Activated T-cell treated with anti-CD3 and anti-CD28 coated beads, Interleukin-2, amount 50 U/mL, for 72 hours (primary cell): Measurements from ENCODE around the gene SNORC. TPM values are rescaled to one million over a fixed set of nuclear protein-coding genes. Genes with fewer than 3 reads are reported as not detected.
A peak's percentile ranks its signal among the peaks of the same experiment; 100 is the strongest.

Source experiments
- ATAC-seq, 2 donors: fragments of 150-1000 bp; cut with Tn5 transposase; replicated peaks in 1 of 2; 2 replicates each; pipeline ENCODE4 v1.10.0; 2021; ENCODE audit warnings: moderate library complexity in 2 of 2, mild to moderate bottlenecking in 1 of 2
- DNase-seq, 2 donors: peaks; one replicate each; pipeline ENCODE4 v3.0.0; 2021 to 2022; ENCODE audit warnings: mixed read lengths in 1 of 2
- H3K27ac Mint-ChIP-seq: one replicate; pipeline ENCODE4 v1.8.0; 2022; ENCODE audit warnings: mild to moderate bottlenecking, moderate library complexity, mixed read lengths
- H3K27me3 Mint-ChIP-seq: one replicate; pipeline ENCODE4 v1.8.0; 2022; ENCODE audit warnings: low read depth, mixed read lengths
- H3K36me3 Mint-ChIP-seq, 2 donors: one replicate each; pipeline ENCODE4 v1.8.0; 2022; ENCODE audit warnings: mixed read lengths in 2 of 2, mild to moderate bottlenecking in 1 of 2; ENCODE audit not compliant: insufficient read depth in 2 of 2
- H3K4me1 Mint-ChIP-seq: one replicate; pipeline ENCODE4 v1.8.0; 2022; ENCODE audit warnings: low read depth, mixed read lengths
- H3K4me3 Mint-ChIP-seq, 2 donors: one replicate each; pipeline ENCODE4 v1.8.0; 2022; ENCODE audit warnings: mild to moderate bottlenecking in 2 of 2, mixed read lengths in 2 of 2, moderate library complexity in 2 of 2
- H3K9me3 Mint-ChIP-seq, 2 donors: one replicate each; pipeline ENCODE4 v1.8.0; 2022; ENCODE audit warnings: mixed read lengths in 2 of 2
- total RNA-seq, 2 donors: library from RNA; stranded (reverse); gene quantifications; one replicate each; pipeline ENCODE4 v1.2.3, GENCODE V29; 2022

SNORC gene
- total RNA-seq, 2 donors from 2014 or later, result 4.0 to 4.1 TPM

GRCh38 chr2:232911712-232912277, 41.7 kb downstream of the SNORC start:
- Mint-ChIP-seq H3K36me3 (peaks cover 6 to 11% of the 10 kb centered on the region in 2 donors), H3K9me3 (peaks cover 7 to 8% of the 10 kb centered on the region in 2 donors), H3K4me3 (no peak overlapping the region), H3K27ac (no peak overlapping the region), H3K4me1 (no peaks in the 10 kb centered on the region), H3K27me3 (peaks cover 53% of the 10 kb centered on the region)
- DNase-seq (no peak), ATAC-seq (no peak)

GRCh38 chr2:232913903-232914302, 43.8 kb downstream of the SNORC start:
- H3K4me3 Mint-ChIP-seq, result no peak overlapping the region
- ATAC-seq, result no peak
- H3K4me1 Mint-ChIP-seq, result no peaks in the 10 kb centered on the region
- H3K27ac Mint-ChIP-seq, result no peak overlapping the region
- no peak for DNase-seq
- peaks cover 6 to 11% of the 10 kb centered on the region in 2 donors for H3K36me3 Mint-ChIP-seq
- H3K9me3 Mint-ChIP-seq, result peaks cover 7 to 8% of the 10 kb centered on the region in 2 donors
- H3K27me3 Mint-ChIP-seq, result peaks cover 54% of the 10 kb centered on the region

GRCh38 chr2:232919141-232919540, 49.1 kb downstream of the SNORC start:
- DNase-seq (no peak), ATAC-seq (no peak)
- Mint-ChIP-seq H3K27me3 (peaks cover 30% of the 10 kb centered on the region), H3K9me3 (no peaks in the 10 kb centered on the region), H3K36me3 (peaks cover 0 to 4% of the 10 kb centered on the region in 2 donors), H3K4me1 (no peaks in the 10 kb centered on the region), H3K4me3 (no peak overlapping the region), H3K27ac (no peak overlapping the region)

GRCh38 chr2:232920055-232920454, 50.0 kb downstream of the SNORC start:
- Mint-ChIP-seq H3K27me3 (peaks cover 36% of the 10 kb centered on the region), H3K27ac (no peak overlapping the region), H3K4me3 (no peak overlapping the region), H3K9me3 (no peaks in the 10 kb centered on the region), H3K36me3 (peaks cover 0 to 4% of the 10 kb centered on the region in 2 donors), H3K4me1 (no peaks in the 10 kb centered on the region)
- no peak for DNase-seq
- no peak for ATAC-seq

- no peak for ATAC-seq
- H3K27ac Mint-ChIP-seq, result no peak overlapping the region
- H3K9me3 Mint-ChIP-seq, result no peaks in the 10 kb centered on the region
- H3K4me1 Mint-ChIP-seq, result no peaks in the 10 kb centered on the region
- peaks cover 38% of the 10 kb centered on the region for H3K27me3 Mint-ChIP-seq
- no peak overlapping the region for H3K4me3 Mint-ChIP-seq
- peaks cover 0 to 1% of the 10 kb centered on the region in 2 donors for H3K36me3 Mint-ChIP-seq
- no peak for DNase-seq
Measured at GRCh38 chr2:232920760-232921159, 50.7 kb downstream of the SNORC start.

GRCh38 chr2:232924433-232924832, 54.4 kb downstream of the SNORC start:
- H3K9me3 Mint-ChIP-seq, result no peaks in the 10 kb centered on the region
- peaks cover 0 to 3% of the 10 kb centered on the region in 2 donors for H3K36me3 Mint-ChIP-seq
- ATAC-seq, result no peak
- DNase-seq, result no peak
- H3K4me3 Mint-ChIP-seq, result no peak overlapping the region
- peaks cover 43% of the 10 kb centered on the region for H3K27me3 Mint-ChIP-seq
- peaks cover 12% of the 10 kb centered on the region for H3K4me1 Mint-ChIP-seq
- no peak overlapping the region for H3K27ac Mint-ChIP-seq

GRCh38 chr2:232925153-232925820, 55.2 kb downstream of the SNORC start:
- H3K4me3 Mint-ChIP-seq, result no peak overlapping the region
- H3K9me3 Mint-ChIP-seq, result peaks cover 2 to 3% of the 10 kb centered on the region in 2 donors

GRCh38 chr2:232925821-232926156, 55.7 kb downstream of the SNORC start:
- Mint-ChIP-seq H3K36me3 (peaks cover 0 to 5% of the 10 kb centered on the region in 2 donors), H3K4me1 (peaks cover 19% of the 10 kb centered on the region), H3K27me3 (peaks cover 45% of the 10 kb centered on the region), H3K27ac (no peak overlapping the region), H3K4me3 (no peak overlapping the region), H3K9me3 (peaks cover 2 to 3% of the 10 kb centered on the region in 2 donors)
- DNase-seq (no peak), ATAC-seq (no peak)

More at GRCh38 chr2:232925153-232925820, 55.2 kb downstream of the SNORC start:
- peaks cover 0 to 5% of the 10 kb centered on the region in 2 donors for H3K36me3 Mint-ChIP-seq
- H3K4me1 Mint-ChIP-seq, result peaks cover 19% of the 10 kb centered on the region
- H3K27ac Mint-ChIP-seq, result no peak overlapping the region
- DNase-seq (no peak), ATAC-seq (no peak)
- H3K27me3 Mint-ChIP-seq, result peaks cover 45% of the 10 kb centered on the region

GRCh38 chr2:232926431-232926939, 56.4 kb downstream of the SNORC start:
- no peak for ATAC-seq
- H3K4me1 Mint-ChIP-seq, result peaks cover 19% of the 10 kb centered on the region
- H3K27ac Mint-ChIP-seq, result no peak overlapping the region
- peaks cover 0 to 5% of the 10 kb centered on the region in 2 donors for H3K36me3 Mint-ChIP-seq
- DNase-seq, result no peak
- peaks cover 2 to 3% of the 10 kb centered on the region in 2 donors for H3K9me3 Mint-ChIP-seq
- H3K4me3 Mint-ChIP-seq, result peak overlapping the region; percentile 72 to 76
- peaks cover 52% of the 10 kb centered on the region for H3K27me3 Mint-ChIP-seq

GRCh38 chr2:232927032-232927792, 57.1 kb downstream of the SNORC start:
- peaks cover 59% of the 10 kb centered on the region for H3K27me3 Mint-ChIP-seq

GRCh38 chr2:232927793-232928550, 57.9 kb downstream of the SNORC start:
- ATAC-seq (peak; percentile 55 to 56), DNase-seq (peak in 1 of 2 donors; percentile 21)
- Mint-ChIP-seq H3K27ac (no peak overlapping the region), H3K4me3 (peak overlapping the region in 1 of 2 donors; percentile 59), H3K9me3 (peaks cover 2 to 3% of the 10 kb centered on the region in 2 donors), H3K27me3 (peaks cover 63% of the 10 kb centered on the region), H3K4me1 (peaks cover 19% of the 10 kb centered on the region), H3K36me3 (peaks cover 0 to 5% of the 10 kb centered on the region in 2 donors)

More at GRCh38 chr2:232927032-232927792, 57.1 kb downstream of the SNORC start:
- DNase-seq, result peak; percentile 34 to 40
- ATAC-seq, result peak; percentile 41 to 57
- H3K9me3 Mint-ChIP-seq, result peaks cover 2 to 3% of the 10 kb centered on the region in 2 donors
- no peak overlapping the region for H3K27ac Mint-ChIP-seq
- peak overlapping the region; percentile 72 to 76 for H3K4me3 Mint-ChIP-seq
- peaks cover 0 to 5% of the 10 kb centered on the region in 2 donors for H3K36me3 Mint-ChIP-seq
- peaks cover 19% of the 10 kb centered on the region for H3K4me1 Mint-ChIP-seq
